Type B pancreatic cell (in vitro differentiated cells): ENCODE data around the gene MLIP. TPM values are rescaled to one million over a fixed set of nuclear protein-coding genes. Genes with fewer than 3 reads are reported as not detected.

Source experiments
- DNase-seq: peaks from one replicate; pipeline ENCODE4 v3.0.0; 2021; ENCODE audit warnings: mixed read lengths; ENCODE audit not compliant: unreplicated experiment; ENCODE audit errors: extremely low spot score
- H3K27ac Mint-ChIP-seq: 2 replicates; pipeline ENCODE4 v1.8.0; 2021; ENCODE audit warnings: mild to moderate bottlenecking, mixed read lengths
- H3K27me3 Mint-ChIP-seq: 2 replicates; pipeline ENCODE4 v1.8.0; 2021; ENCODE audit warnings: mixed read lengths
- H3K36me3 Mint-ChIP-seq: 2 replicates; pipeline ENCODE4 v1.8.0; 2021; ENCODE audit warnings: mixed read lengths
- H3K4me1 Mint-ChIP-seq: one replicate; pipeline ENCODE4 v1.8.0; 2021; ENCODE audit warnings: mixed read lengths; ENCODE audit not compliant: unreplicated experiment
- H3K4me3 Mint-ChIP-seq: 2 replicates; pipeline ENCODE4 v1.8.0; 2021; ENCODE audit warnings: mild to moderate bottlenecking, mixed read lengths
- H3K9me3 Mint-ChIP-seq: 2 replicates; pipeline ENCODE4 v1.8.0; 2021; ENCODE audit warnings: mixed read lengths
- CTCF ChIP-seq: fragments of 200-600 bp; sonication (generic); conservative IDR thresholded peaks from 2 replicates; pipeline ENCODE4 v1.5.0; 2021; ENCODE audit warnings: antibody characterized with exemption, mild to moderate bottlenecking
- total RNA-seq: library from RNA; stranded (reverse); gene quantifications from 2 replicates; pipeline ENCODE4 v1.2.1, GENCODE V29; 2021; ENCODE audit warnings: low replicate concordance

MLIP gene
- total RNA-seq, 1 donor from 2014 or later = 0.43 TPM

DNA sequence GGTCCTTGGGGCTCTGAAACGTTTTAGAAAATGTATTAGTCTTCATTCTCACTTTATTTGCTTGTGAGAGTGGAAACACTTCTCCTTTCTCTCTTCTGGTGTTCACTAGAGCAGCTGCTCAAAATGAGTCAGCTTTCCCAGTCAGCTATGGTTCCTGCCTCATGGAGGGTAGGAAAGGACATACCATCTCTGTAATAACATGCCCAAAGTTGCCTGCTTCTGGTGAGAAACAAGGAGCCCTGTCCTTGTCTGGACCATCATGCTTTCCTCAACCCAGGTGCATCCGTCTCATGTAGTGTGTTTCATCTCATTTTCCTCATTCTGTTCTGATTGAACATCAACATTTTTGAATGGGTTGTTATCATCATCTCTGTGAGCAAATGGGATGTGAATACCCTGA lies 179.9 kb downstream of the MLIP start:
- H3K36me3 Mint-ChIP-seq = no peaks in the 10 kb centered on the region
- no peaks in the 10 kb centered on the region for H3K4me1 Mint-ChIP-seq
- no peak for DNase-seq
- H3K9me3 Mint-ChIP-seq = no peaks in the 10 kb centered on the region
- no peak overlapping the region for H3K4me3 Mint-ChIP-seq
- no peak overlapping the region for H3K27ac Mint-ChIP-seq
- H3K27me3 Mint-ChIP-seq = peaks cover 4% of the 10 kb centered on the region
- no peak for TF ChIP-seq CTCF

DNA sequence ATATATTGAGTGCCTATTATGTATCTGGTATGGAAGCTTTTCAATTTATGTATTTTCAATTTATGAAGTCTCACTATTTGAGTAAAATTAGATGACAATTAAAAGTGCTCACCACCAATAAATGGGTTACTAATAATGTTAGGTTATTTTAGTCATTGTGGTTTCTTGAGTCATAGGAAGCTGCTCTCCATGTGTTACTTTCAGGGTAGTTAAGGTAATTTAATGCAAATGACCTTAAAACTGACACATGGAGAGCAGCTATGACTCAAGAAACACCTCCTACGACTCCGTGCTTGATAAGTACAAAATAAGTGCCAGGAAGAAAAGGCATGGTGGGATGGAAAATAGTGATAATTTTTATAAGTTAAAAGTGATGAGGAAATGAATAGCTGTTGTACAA lies 180.5 kb downstream of the MLIP start:
- Mint-ChIP-seq H3K27me3 (peaks cover 4% of the 10 kb centered on the region), H3K27ac (no peak overlapping the region), H3K4me1 (no peaks in the 10 kb centered on the region), H3K9me3 (no peaks in the 10 kb centered on the region), H3K4me3 (no peak overlapping the region), H3K36me3 (no peaks in the 10 kb centered on the region)
- no peak for TF ChIP-seq CTCF
- DNase-seq = no peak

GRCh38 chr6:54294965-54295532 lies 183.8 kb downstream of the MLIP start:
- TF ChIP-seq CTCF = no peak
- Mint-ChIP-seq H3K4me3 (no peak overlapping the region), H3K9me3 (no peaks in the 10 kb centered on the region), H3K36me3 (no peaks in the 10 kb centered on the region), H3K27ac (no peak overlapping the region), H3K4me1 (no peaks in the 10 kb centered on the region), H3K27me3 (peaks cover 4% of the 10 kb centered on the region)
- no peak for DNase-seq

DNA sequence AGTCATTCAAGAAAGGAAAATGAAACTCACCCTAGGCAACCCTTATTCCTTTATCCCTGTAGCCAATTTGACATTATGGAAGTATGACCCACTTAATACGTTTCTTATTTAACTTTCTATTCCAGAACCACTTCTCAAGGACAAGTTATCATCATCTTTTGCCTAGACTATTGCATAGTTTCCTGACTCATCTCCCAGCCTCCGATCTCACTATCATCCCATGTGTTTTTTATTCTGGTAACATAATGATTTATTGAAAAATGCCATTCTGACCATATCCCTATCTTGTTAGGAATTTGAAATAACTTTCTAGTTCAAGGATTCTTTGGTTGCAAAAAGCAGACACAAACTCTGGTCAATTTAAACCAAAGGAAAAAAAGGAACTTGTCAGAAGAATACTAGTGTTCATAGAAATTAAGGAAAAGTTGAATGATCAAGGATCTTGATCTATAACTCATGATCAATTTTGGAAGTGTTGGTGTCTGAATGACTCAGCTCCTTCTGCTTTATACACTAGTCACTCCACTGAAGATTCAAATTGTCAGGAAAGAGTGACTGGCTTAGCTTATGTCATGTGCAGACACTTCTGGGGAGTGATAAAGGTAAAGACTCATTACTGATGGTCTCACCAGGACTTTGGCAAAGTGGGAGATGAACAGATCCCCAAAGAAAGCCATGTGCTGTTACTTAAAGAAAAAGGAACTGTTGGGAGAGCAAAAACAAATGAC lies 188.5 kb downstream of the MLIP start:
- H3K4me1 Mint-ChIP-seq = no peaks in the 10 kb centered on the region
- H3K9me3 Mint-ChIP-seq = no peaks in the 10 kb centered on the region
- no peaks in the 10 kb centered on the region for H3K27me3 Mint-ChIP-seq
- H3K36me3 Mint-ChIP-seq = no peaks in the 10 kb centered on the region
- TF ChIP-seq CTCF = no peak
- no peak overlapping the region for H3K4me3 Mint-ChIP-seq
- no peak for DNase-seq
- H3K27ac Mint-ChIP-seq = no peak overlapping the region

DNA sequence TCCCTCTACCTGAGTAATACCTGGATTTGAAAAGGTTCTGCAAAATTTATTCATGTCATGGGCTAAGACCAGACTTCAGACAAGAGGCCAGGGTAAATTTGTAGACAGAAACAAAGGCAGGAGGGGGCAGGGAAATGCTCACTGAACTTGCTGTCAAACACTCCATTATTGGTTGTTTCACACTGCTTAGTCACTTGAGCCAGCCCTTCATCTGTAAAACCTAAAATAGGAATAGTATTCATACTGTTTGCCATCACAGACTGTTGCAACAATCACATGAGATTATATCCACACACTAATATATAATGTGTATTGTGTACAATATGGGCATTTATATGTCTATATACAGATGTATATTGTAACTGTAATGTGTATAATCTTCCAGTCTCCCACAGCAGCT lies 190.5 kb downstream of the MLIP start:
- Mint-ChIP-seq H3K27ac (no peak overlapping the region), H3K4me3 (no peak overlapping the region), H3K36me3 (no peaks in the 10 kb centered on the region), H3K27me3 (no peaks in the 10 kb centered on the region), H3K9me3 (no peaks in the 10 kb centered on the region), H3K4me1 (no peaks in the 10 kb centered on the region)
- no peak for TF ChIP-seq CTCF
- no peak for DNase-seq
